Testis (tissue), 2 donors: ENCODE measurements around the gene NPM3.

ENCODE experiments used
- CTCF ChIP-seq, 3 experiments: fragments of 450-650 bp in 2 of 3; fragments of 200-600 bp in 1 of 3; sonication (generic) in 1 of 3; IDR thresholded peaks; one replicate each; pipeline ENCODE4 v1.5.1; 2016 to 2019; ENCODE audit warnings: antibody characterized with exemption in 3 of 3, mild to moderate bottlenecking in 2 of 3, moderate library complexity in 1 of 3
- POLR2A ChIP-seq: fragments of 450-650 bp; IDR thresholded peaks from one replicate; pipeline ENCODE4 v1.6.1; 2017; ENCODE audit warnings: antibody characterized with exemption, mild to moderate bottlenecking, moderate library complexity

GRCh38 chr10:101776161-101776817 lies 7.0 kb downstream of the NPM3 start:
- TF ChIP-seq CTCF (IDR thresholded peaks at IDR 0.05): no peak
- no peak for TF ChIP-seq POLR2A
